Measurements from ENCODE around the gene KDF1.

The KDF1 gene

GRCh38 chr1:26976621-26977510, 16.6 kb upstream of the KDF1 start:
- no peak for TF ChIP-seq CTCF (conservative IDR thresholded peaks at IDR 0.05; ENCODE audit: low read depth, low read length)
- no peak overlapping the region for H3K4me3 ChIP-seq (ENCODE audit: low read length)
- DNase-seq (ENCODE audit: low read depth) = no peak

DNA sequence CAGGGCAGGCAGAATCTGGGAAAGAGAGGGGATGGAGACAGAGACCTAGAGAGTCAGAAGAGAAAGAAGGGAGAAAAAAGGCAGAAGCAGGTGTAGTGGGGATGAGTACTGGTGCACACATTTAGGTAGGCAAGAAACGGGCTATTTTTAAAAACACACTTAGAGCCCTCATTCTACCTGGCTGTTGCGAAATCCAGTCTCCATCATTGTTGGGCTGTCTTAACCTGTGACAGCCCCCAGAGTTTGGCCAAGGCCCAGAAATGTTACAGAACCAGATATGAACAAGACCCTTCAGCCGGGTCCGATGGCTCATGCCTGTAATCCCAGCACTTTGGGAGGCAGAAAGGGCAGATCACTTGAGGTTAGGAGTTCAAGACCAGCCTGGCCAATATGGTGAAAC, 12.6 kb upstream of the KDF1 start:
- H3K4me3 ChIP-seq (ENCODE audit: low read length) = no peak overlapping the region
- no peak for DNase-seq (ENCODE audit: low read depth)
- no peak for TF ChIP-seq CTCF (conservative IDR thresholded peaks at IDR 0.05; ENCODE audit: low read depth, low read length)

DNA sequence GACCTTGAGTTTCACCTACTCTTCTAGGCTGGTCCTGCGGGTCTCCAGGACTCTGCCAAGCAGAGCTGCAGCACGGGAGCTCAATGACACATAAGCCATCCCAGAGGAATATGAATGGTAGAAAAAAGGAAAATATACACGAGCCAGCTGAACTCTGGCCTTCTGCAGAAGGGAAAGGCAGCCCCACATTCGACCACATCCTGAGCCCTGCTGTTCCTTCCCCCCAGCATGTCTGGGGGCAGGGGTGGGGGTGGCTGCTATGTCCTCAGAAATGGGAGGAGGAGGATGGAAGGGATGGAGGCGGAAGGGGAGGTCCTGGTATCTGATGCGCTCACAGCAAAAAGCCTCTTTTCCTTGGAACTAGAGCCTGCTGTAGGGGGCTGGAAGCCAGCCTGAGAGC, 12.1 kb upstream of the KDF1 start:
- DNase-seq (ENCODE audit: low read depth) = no peak
- H3K4me3 ChIP-seq (ENCODE audit: low read length) = no peak overlapping the region
- no peak for TF ChIP-seq CTCF (conservative IDR thresholded peaks at IDR 0.05; ENCODE audit: low read depth, low read length)

DNA sequence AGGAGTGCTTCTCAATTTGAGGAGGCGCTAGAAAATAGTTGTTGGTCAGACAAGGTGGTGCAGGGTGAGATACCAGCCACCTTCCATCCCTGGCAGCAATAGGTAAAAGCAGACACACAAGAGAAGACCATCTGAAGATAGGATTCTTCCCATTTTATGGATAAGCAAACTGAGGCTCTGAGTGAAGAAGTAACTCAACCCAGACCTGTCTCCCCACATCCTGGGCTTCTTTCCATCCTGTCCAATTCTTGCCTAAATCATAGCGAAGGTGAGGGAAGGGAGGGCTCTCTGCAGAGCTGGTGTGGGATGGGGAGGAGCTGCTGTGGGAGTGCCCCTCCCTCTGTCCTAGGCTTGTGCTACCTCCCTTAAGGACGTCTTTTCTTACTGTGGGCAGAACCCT, 11.3 kb upstream of the KDF1 start:
- no peak overlapping the region for H3K4me3 ChIP-seq (ENCODE audit: low read length)
- no peak for TF ChIP-seq CTCF (conservative IDR thresholded peaks at IDR 0.05; ENCODE audit: low read depth, low read length)
- no peak for DNase-seq (ENCODE audit: low read depth)

GRCh38 chr1:26970810-26971209, 10.5 kb upstream of the KDF1 start:
- H3K4me3 ChIP-seq (ENCODE audit: low read length) = no peak overlapping the region
- no peak for TF ChIP-seq CTCF (conservative IDR thresholded peaks at IDR 0.05; ENCODE audit: low read depth, low read length)
- DNase-seq (ENCODE audit: low read depth) = no peak

- no peak overlapping the region for H3K4me3 ChIP-seq (ENCODE audit: low read length)
- TF ChIP-seq CTCF (conservative IDR thresholded peaks at IDR 0.05; ENCODE audit: low read depth, low read length) = no peak
- no peak for DNase-seq (ENCODE audit: low read depth)
Measured at GRCh38 chr1:26965628-26966027, 5.4 kb upstream of the KDF1 start.

DNA sequence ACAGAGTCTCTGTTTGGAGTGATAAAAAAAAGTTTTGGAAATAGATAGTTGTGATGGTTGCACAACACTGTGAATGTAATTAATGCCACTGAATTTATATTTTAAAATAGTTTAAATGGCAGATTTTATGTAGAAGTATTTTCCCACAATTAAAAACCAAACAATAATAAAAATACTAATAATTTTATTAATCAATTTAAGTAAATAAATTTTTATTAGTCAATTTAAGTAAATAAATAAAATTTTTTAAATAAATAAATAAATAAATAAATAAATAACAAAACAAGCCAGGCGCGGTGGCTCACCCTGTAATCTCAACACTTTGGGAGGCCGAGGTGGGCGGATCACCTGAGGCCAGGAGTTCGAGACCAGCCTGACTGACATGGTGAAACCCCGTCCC, 4.9 kb upstream of the KDF1 start:
- no peak for DNase-seq (ENCODE audit: low read depth)
- TF ChIP-seq CTCF (conservative IDR thresholded peaks at IDR 0.05; ENCODE audit: low read depth, low read length) = no peak
- no peak overlapping the region for H3K4me3 ChIP-seq (ENCODE audit: low read length)
